Esophagus (tissue), 2 donors: Measurements from ENCODE around the gene AUTS2. TPM values are rescaled to one million over a fixed set of nuclear protein-coding genes. Genes with fewer than 3 reads are reported as not detected.

Source experiments
- H3K27ac ChIP-seq, 2 donors: one replicate each; pipeline ENCODE4 v1.5.1; 2013; ENCODE audit warnings: low read depth in 2 of 2, mild to moderate bottlenecking in 2 of 2, inconsistent platforms in 1 of 2, low read length in 1 of 2, moderate library complexity in 1 of 2
- H3K27me3 ChIP-seq, 2 donors: one replicate each; pipeline ENCODE4 v1.6.1; 2013; ENCODE audit warnings: low read length in 2 of 2, control low read depth in 1 of 2, mild to moderate bottlenecking in 1 of 2; ENCODE audit not compliant: insufficient read depth in 2 of 2, control insufficient read depth in 1 of 2
- H3K36me3 ChIP-seq, 2 donors: one replicate each; pipeline ENCODE4 v1.6.1; 2013; ENCODE audit warnings: low read length in 1 of 2; ENCODE audit not compliant: control insufficient read depth in 2 of 2, insufficient read depth in 2 of 2
- H3K4me1 ChIP-seq, 2 donors: one replicate each; pipeline ENCODE4 v1.6.1; 2013; ENCODE audit warnings: low read length in 1 of 2; ENCODE audit not compliant: control insufficient read depth in 2 of 2, insufficient read depth in 2 of 2
- H3K4me3 ChIP-seq, 2 donors: one replicate each; pipeline ENCODE4 v1.5.1; 2013; ENCODE audit warnings: low read length in 2 of 2, mild to moderate bottlenecking in 2 of 2, low read depth in 1 of 2, moderate library complexity in 1 of 2
- H3K9me3 ChIP-seq, 2 donors: one replicate each; pipeline ENCODE4 v1.6.1; 2013; ENCODE audit warnings: mild to moderate bottlenecking in 2 of 2, low read depth in 1 of 2, low read length in 1 of 2, moderate library complexity in 1 of 2; ENCODE audit not compliant: control insufficient read depth in 2 of 2, insufficient read depth in 1 of 2
- WGBS, 2 donors: extraction: QIAGEN DNeasy Blood & Tissue Kit; methylation state at CpG; one replicate each; pipeline ENCODE4 v1.1.7; 2013; 5-methylcytosine and 5-hydroxymethylcytosine counted together
- polyA plus RNA-seq, 2 donors: library from polyadenylated mRNA; stranded (reverse); fragments of 200-250 nt; gene quantifications; one replicate each; pipeline ENCODE4 v1.2.3, GENCODE V29; 2013
- donor health status: healthy with polysubstance abuse.
- donor health status: Bipolar disorder and iron deficiency.

The AUTS2 gene
- polyA plus RNA-seq, 2 donors: 8.3 to 15.6 TPM

- no peaks in the 10 kb centered on the region for H3K9me3 ChIP-seq
- H3K4me1 ChIP-seq: no peaks in the 10 kb centered on the region
- H3K4me3 ChIP-seq: no peak overlapping the region
- H3K36me3 ChIP-seq: no peaks in the 10 kb centered on the region
- H3K27me3 ChIP-seq: no peaks in the 10 kb centered on the region
- no peak overlapping the region for H3K27ac ChIP-seq
- WGBS, 2 donors: 86 to 89% methylated on average over 2 of the region's 2 CpGs
These were observed 514.8 kb downstream of the AUTS2 start for GRCh38 chr7:70113078-70113477.

GRCh38 chr7:70113536-70113935, 515.3 kb downstream of the AUTS2 start:
- Histone ChIP-seq H3K4me3 (no peak overlapping the region), H3K4me1 (no peaks in the 10 kb centered on the region), H3K27ac (no peak overlapping the region), H3K27me3 (no peaks in the 10 kb centered on the region), H3K9me3 (no peaks in the 10 kb centered on the region), H3K36me3 (no peaks in the 10 kb centered on the region)
- 89 to 93% methylated on average over 3 of the region's 3 CpGs for WGBS, 2 donors

GRCh38 chr7:70114806-70115205, 516.5 kb downstream of the AUTS2 start:
- Histone ChIP-seq H3K27me3 (no peaks in the 10 kb centered on the region), H3K36me3 (no peaks in the 10 kb centered on the region), H3K4me3 (no peak overlapping the region), H3K4me1 (no peaks in the 10 kb centered on the region), H3K27ac (no peak overlapping the region), H3K9me3 (no peaks in the 10 kb centered on the region)
- 83 to 85% methylated on average over 2 of the region's 2 CpGs for WGBS, 2 donors

- 66 to 70% methylated on average over 2 of the region's 2 CpGs for WGBS, 2 donors
These were observed 518.0 kb downstream of the AUTS2 start for GRCh38 chr7:70116244-70116643.

GRCh38 chr7:70116867-70117266, 518.6 kb downstream of the AUTS2 start:
- Histone ChIP-seq H3K27ac (no peak overlapping the region), H3K27me3 (no peaks in the 10 kb centered on the region), H3K36me3 (no peaks in the 10 kb centered on the region), H3K4me1 (no peaks in the 10 kb centered on the region), H3K9me3 (no peaks in the 10 kb centered on the region), H3K4me3 (no peak overlapping the region)
- 67 to 98% methylated on average over 1 of the region's 1 CpG for WGBS, 2 donors

More at GRCh38 chr7:70116244-70116643, 518.0 kb downstream of the AUTS2 start:
- no peak overlapping the region for H3K4me3 ChIP-seq
- no peaks in the 10 kb centered on the region for H3K36me3 ChIP-seq
- H3K4me1 ChIP-seq: no peaks in the 10 kb centered on the region
- H3K27ac ChIP-seq: no peak overlapping the region
- no peaks in the 10 kb centered on the region for H3K27me3 ChIP-seq
- H3K9me3 ChIP-seq: no peaks in the 10 kb centered on the region

- H3K27me3 ChIP-seq: no peaks in the 10 kb centered on the region
- no peak overlapping the region for H3K27ac ChIP-seq
- no peaks in the 10 kb centered on the region for H3K4me1 ChIP-seq
- peaks cover 0 to 3% of the 10 kb centered on the region in 2 donors for H3K9me3 ChIP-seq
- 92 to 97% methylated on average over 1 of the region's 1 CpG for WGBS, 2 donors
- no peak overlapping the region for H3K4me3 ChIP-seq
- H3K36me3 ChIP-seq: no peaks in the 10 kb centered on the region
These were observed 522.6 kb downstream of the AUTS2 start for GRCh38 chr7:70120851-70121250.

GRCh38 chr7:70131817-70132216, 533.5 kb downstream of the AUTS2 start:
- 76 to 86% methylated on average over 3 of the region's 3 CpGs for WGBS, 2 donors
- Histone ChIP-seq H3K4me3 (no peak overlapping the region), H3K9me3 (no peaks in the 10 kb centered on the region), H3K27me3 (no peaks in the 10 kb centered on the region), H3K36me3 (no peaks in the 10 kb centered on the region), H3K4me1 (no peaks in the 10 kb centered on the region), H3K27ac (no peak overlapping the region)

GRCh38 chr7:70132226-70132851, 534.1 kb downstream of the AUTS2 start:
- Histone ChIP-seq H3K36me3 (no peaks in the 10 kb centered on the region), H3K9me3 (no peaks in the 10 kb centered on the region), H3K27me3 (no peaks in the 10 kb centered on the region), H3K4me3 (no peak overlapping the region), H3K4me1 (no peaks in the 10 kb centered on the region), H3K27ac (no peak overlapping the region)
- 84% methylated on average over 11 of the region's 11 CpGs for WGBS, 2 donors

GRCh38 chr7:70132852-70133690, 534.8 kb downstream of the AUTS2 start:
- H3K36me3 ChIP-seq: no peaks in the 10 kb centered on the region
- H3K27me3 ChIP-seq: no peaks in the 10 kb centered on the region
- no peak overlapping the region for H3K27ac ChIP-seq
- H3K4me1 ChIP-seq: no peaks in the 10 kb centered on the region
- H3K9me3 ChIP-seq: no peaks in the 10 kb centered on the region
- H3K4me3 ChIP-seq: no peak overlapping the region
- 63 to 70% methylated on average over 1 of the region's 1 CpG for WGBS, 2 donors
